Ishikawa (cell line): ENCODE results near the gene PCDHA8.
"Not testable (repeated sequence)": the region's sequence is repeated elsewhere in the genome, so short reads cannot be mapped to it uniquely, and the experiment has no call there.

Source experiments
- EP300 ChIP-seq: IDR thresholded peaks from 2 replicates; pipeline ENCODE4 v1.6.1; 2012; ENCODE audit warnings: borderline replicate concordance
- NFIC ChIP-seq: IDR thresholded peaks from 2 replicates; pipeline ENCODE4 v1.6.1; 2012
- RAD21 ChIP-seq: IDR thresholded peaks from 2 replicates; pipeline ENCODE4 v1.6.1; 2012; ENCODE audit warnings: low read depth
- TAF1 ChIP-seq: IDR thresholded peaks from 2 replicates; pipeline ENCODE4 v1.6.1; 2012; ENCODE audit warnings: low read depth, mild to moderate bottlenecking

DNA sequence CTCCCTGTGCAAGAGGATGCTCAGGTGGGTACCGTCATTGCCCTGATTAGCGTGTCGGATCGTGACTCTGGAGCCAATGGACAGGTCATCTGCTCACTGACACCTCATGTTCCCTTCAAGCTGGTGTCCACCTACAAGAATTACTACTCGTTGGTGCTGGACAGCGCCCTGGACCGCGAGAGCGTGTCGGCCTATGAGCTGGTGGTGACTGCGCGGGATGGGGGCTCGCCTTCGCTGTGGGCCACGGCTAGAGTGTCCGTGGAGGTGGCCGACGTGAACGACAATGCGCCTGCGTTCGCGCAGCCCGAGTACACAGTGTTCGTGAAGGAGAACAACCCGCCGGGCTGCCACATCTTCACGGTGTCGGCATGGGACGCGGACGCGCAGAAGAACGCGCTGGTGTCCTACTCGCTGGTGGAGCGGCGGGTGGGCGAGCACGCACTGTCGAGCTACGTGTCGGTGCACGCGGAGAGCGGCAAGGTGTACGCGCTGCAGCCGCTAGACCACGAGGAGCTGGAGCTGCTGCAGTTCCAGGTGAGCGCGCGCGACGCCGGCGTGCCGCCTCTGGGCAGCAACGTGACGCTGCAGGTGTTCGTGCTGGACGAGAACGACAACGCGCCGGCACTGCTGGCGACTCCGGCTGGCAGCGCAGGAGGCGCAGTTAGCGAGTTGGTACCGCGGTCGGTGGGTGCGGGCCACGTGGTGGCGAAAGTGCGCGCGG, 35.7 kb downstream of the PCDHA8 start:
- not testable (repeated sequence) for TF ChIP-seq RAD21, NFIC, EP300, TAF1
